CD4-positive, alpha-beta T cell treated with Interleukin-6 for 4 hours (primary cell): ENCODE results near the gene MDN1.
"Not testable (repeated sequence)": the region's sequence is repeated elsewhere in the genome, so short reads cannot be mapped to it uniquely, and the experiment has no call there.

Experiments used
- DNase-seq: peaks from one replicate; pipeline ENCODE4 v3.0.0-alpha.2; 2020; ENCODE audit warnings: mixed read lengths

MDN1 gene

DNA sequence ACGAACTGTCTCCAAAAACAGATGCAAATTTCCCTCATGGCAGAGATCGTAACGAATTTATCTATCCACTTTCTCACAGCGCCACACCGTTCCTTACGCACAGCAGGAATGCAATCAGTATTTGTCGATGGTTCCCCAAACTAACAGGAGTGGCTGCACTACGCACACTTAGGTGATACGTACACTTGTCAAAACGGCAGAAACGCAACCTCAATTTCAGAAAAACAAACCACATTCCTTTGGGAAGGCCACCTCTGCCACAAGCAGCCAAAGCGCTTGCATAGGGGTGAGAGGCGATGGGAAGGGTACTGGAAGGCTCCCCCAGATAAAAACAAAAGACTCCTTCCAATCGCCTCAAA is 638 bp downstream of the MDN1 start:
- peak; percentile 13 for DNase-seq

DNA sequence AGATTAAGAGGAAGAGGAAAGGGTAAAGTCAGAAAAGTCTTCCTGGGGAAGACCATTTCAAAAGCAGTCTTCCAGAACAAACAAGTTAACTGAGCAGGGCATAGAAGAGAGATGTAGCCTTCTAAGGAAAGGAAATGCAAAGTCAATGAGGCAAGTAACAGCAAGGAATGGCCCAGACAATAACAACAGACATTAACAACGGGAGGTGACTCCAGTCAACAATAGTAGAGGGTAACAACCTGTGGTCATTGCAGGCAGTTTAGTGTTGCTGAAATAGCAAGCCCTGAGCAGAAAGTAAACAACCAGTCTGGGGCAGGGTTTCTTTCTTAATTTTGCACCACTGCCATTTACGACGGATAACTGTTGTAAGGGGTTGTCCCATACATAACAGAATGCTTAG is 2.1 kb downstream of the MDN1 start:
- DNase-seq: no peak

DNA sequence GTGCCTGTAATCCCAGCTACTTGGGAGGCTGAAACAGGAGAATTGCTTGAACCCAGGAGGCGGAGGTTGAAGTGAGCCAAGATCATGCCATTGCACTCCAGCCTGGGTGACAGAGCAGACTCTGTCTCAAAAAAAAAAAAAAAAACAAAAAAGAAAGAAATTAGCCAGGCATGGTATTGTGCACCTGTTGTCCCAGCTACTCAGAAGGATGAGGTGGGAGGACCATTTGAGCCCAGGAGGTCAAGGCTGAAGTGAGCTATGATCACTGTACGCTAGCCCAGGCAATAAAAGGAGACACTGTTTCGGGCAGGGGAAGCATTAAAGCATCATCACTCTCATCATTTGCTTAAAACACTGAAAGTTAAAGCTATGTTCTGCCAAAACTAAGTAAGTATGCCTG is 6.2 kb downstream of the MDN1 start:
- not testable (repeated sequence) for DNase-seq

DNA sequence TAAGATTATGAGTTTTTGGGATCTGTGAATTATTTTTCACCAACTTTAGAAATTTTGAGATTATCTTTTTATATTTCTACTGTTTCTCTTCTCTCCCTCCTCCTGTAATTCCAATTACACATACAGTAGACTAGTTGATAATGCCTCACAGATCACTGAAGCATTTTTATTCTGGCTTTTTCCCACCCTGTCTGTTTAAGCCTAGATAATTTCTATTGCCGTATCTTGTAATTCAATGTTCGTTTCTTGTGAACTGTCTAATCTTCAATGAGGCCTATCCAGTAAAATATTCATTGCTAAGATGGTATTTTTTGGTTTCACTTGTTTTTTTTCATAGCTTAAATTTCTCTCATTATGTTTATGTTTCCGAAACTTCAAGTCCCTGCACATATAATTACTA is 12.0 kb downstream of the MDN1 start:
- DNase-seq: no peak

DNA sequence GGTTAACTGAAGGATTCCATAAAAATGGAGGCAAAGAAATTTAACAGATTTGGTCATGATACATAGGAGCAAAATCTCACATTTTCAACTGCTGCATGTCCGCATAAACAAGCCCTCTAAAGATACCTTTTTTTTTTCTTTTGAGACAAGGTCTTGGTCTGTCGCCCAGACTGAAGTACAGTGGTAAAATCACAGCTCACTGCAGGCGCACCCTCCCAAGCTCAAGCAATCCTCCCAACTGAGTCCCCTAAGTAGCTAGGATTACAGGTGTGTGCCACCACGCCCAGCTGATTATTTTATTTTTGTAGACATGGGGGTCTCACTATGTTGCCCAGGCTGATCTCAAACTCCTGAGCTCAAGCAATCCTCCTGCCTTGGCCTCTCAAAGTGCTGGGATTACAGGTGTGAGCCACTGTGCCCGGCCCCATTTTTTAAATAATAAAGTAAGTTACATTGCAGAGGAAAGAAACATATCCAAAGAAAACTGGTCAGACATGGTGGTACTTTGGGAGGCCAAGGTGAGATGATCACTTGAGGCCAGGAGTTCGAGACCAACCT is 13.7 kb downstream of the MDN1 start:
- DNase-seq: no peak

DNA sequence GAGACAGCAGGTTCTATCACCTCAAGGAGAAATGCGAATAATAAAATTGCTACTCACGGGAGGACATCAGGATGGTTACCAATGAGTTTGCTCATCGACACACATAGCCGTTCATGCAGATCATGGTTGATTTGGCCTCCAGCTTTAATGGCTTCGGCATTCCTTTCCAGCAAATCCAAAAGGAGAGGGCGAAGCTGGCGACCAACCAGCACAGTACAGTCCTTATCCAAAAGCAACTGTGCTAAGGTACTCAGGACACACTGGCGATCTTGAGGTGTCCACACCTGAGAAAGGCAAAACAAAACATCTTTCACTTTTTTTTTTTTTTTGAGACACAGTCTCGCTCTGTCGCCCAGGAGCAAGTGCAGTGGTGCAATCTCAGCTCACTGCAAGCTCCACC is 16.3 kb downstream of the MDN1 start:
- DNase-seq: no peak

DNA sequence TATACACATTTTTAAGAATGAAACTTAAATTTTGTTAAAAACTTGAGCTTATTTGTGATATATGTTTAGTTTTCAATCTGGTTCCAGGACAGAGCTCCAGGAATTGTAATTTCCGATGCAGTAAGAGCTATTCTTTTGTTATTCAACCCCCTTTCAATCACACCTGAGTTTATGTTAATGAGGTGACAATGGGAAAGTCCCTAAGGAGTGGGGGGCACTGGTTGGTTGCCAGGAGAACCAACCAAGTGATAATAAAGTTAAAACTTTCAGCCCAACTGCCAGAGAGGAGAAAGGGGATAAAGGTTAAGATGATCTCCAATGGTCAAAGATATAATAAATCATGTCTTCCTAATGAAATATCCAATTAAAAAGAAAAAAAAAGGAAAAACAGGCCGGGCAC is 19.8 kb downstream of the MDN1 start:
- DNase-seq: no peak

DNA sequence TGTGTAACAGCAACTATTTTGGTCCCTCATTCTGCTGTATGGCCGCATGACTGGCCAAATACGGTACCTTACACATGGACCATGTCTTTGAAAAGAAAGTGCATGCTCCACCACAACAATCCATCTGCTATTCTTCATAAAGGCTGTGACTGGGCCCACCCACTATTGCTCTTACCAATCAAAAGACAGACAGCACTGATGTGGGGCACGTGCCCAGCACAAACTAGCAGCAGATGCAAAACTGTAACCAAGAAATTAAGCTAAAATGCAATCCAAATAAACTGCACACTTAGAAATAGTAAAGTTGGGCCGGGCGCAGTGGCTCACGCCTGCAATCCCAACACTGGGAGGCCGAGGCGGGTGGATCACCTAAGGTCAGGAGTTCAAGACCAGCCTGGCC is 20.5 kb downstream of the MDN1 start:
- no peak for DNase-seq

DNA sequence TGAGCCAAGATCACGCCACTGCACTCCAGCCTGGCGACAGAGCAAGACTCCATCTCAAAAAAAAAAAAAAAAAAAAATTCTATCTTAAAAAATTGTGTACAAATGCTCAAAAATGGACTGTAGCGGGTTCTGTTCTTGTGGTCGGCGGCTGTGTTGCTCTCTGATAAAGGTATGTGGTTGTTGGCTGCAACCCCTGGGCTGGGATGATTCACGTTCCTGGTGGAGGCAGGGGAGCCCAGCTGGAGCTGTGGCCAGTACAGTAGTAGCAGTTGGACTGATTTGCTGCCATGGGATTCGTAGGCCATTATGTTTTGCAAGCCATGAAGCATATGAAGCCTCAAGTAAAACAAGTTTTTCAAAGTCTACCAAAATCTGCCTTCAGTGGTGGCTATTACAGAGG is 22.3 kb downstream of the MDN1 start:
- DNase-seq: no peak

DNA sequence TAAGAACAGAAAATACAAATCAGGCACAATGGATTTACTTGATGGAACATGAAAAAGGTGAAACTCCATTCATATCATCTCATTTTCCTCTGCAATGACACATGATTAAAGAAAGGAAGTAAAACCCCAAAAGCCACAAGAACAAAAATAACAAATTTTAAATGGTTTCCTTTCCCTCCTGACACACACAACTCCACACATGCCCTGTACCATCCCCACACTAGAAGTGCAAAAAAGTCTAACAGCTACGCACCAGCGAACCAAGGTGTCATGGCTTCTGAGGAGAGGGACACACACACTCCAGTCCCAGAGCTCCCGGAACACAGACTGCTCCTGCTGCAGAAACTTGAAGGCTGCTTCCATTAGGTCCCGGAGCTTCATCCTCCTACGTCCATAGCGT is 25.3 kb downstream of the MDN1 start:
- peak; percentile 22 for DNase-seq

DNA sequence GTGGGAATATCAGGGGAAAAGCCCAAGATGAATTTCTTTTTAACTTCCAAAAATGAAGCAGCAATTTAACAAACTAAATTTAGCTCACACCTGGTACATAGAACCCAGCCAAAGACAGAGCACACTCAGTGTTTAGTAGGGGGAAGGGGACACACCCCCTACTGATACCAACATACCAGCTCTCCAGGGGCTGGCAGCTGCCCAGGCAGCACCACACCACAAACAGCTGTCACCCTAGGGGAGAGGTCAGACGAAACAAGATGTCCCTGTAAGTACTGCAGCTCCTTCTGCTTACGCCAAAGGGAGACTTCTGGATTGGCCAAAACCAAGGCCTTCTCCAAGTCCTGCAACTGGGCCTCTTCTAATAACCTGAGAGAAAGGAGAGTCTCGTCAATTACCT is 26.0 kb downstream of the MDN1 start:
- no peak for DNase-seq

DNA sequence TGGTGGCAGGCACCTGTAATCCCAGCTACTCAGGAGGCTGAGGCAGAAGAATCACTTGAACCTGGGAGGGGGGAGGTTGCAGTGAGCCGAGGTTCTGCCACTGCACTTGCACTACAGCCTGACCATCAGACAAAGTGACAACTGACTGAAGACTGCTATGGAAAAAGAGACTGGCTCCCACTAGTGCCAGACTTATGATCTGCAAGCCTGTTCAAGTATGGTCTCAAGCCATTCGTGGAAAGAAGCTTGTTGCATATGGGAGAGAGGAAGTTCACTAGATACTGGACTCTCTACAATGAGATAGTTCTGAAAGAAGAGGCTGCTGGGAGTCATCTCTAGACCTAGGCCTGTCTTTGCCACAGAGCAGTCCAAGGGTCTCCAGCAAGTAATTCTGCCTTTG is 26.7 kb downstream of the MDN1 start:
- DNase-seq: no peak

DNA sequence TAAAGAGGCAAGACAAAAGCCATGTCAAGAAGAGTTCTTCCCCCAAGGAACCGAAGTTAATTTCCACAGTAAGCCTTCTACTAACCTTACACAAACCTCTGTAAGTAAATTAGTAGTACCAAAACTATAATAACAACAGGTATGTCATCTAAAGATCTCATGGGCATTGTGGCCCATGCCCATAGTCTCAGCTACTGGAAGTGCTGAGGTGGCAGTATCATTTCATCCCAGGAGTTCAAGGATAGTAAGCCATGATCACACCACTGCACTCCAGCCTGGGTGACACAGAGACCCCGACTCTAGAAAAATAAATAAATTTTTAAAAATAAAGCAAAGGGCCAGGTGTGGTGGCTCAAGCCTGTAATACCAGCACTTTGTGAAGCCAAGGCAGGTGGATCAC is 29.2 kb downstream of the MDN1 start:
- DNase-seq: no peak

DNA sequence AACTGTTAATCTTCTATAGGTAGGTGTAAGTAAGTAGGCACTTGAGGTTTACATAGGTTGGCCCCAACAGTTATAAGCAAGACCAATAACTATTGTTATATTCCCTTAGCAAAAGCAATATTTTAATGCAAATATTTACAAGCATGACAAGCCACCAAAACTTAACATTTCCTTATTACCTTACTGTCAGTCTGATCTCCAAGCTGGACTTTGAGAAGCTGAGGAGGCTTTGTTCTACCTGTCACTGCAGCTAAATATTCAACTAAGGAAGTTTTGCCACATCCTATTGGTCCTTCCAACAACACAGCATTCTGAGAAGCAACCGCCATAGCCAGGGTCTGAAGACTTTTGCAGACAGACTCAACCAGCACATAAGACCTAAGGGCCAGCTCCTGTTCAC is 29.6 kb downstream of the MDN1 start:
- DNase-seq: no peak

DNA sequence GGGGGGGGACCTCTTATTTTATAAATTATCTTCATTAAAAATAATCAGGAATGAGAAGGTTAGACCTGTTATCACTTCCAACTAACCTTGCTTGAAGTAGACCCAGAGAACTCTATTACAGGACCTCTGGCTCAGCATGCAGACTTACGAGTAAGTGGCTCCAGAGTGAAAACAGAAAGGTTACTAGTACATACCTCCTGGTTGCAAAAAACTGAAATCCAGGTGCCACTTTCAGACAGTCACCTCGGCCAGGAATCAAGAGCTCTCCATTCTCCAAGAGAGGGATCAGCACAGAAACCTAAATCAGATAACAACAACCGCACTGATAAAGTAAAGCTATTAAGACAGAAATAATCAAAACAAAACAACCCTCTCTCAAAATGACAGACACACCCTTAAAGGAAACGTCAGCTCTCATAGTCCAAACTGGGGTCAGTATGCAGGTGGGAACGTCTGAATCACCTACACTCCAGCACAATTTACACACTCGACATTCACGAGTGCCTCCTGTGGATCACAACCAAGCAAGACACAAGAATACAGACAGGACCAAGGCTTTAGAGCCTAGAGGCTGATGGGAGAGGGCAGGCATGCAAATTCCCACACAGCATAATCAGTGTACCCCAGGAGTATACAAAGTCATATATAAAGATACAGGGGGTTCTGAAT is 31.8 kb downstream of the MDN1 start:
- no peak for DNase-seq

DNA sequence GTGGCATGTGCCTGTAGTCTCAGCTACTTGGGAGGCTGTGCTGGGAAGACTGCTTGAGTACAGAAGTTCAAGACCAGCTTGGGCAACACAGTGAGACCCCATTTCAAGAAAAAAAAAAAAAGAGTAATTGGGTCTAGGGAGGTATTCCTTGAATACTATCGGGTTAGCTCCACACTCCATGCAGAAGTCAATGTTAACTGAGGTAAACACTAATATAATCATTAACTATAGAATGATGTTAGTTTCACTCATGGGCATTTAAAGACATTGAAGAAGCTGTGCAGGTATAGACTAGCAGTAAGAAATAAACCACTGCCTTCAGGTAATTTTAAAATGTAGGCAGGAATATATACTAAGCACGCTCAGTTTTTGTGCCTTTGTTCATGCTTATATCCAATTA is 32.6 kb downstream of the MDN1 start:
- no peak for DNase-seq

DNA sequence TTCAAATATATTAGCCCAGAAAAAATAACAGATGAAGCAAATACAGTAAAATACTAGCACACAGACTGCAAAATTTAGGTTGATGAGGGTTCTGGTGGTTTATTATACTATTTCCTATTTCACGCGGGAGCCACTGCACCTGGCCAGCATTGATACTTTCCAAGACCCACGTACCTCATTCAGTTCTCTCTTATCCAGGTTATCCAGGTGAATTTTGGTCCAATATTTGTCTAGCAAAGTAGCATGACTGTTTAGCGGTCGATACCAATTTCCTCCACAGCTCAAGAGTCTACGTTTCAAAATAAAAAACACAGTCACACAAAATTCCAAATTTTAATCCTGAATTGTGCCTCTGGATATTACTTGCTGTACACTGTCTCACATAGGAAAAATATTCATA is 34.8 kb downstream of the MDN1 start:
- no peak for DNase-seq

DNA sequence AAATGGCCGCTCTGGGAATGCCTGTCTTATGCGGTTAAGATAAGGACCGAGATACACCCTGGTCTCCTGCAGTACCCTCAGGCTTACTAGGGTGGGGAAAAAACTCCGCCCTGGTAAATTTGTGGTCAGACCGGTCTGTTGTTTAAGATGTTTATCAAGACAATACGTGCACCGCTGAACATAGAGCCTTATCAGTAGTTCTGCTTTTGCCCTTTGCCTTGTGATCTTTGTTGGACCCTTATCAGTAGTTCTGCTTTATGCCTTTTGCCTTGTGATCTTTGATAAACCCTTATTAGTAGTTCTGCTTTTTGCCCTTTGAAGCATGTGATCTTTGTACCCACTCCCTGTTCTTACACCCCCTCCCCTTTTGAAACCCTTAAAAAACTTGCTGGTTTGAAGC is 36.3 kb downstream of the MDN1 start:
- not testable (repeated sequence) for DNase-seq

DNA sequence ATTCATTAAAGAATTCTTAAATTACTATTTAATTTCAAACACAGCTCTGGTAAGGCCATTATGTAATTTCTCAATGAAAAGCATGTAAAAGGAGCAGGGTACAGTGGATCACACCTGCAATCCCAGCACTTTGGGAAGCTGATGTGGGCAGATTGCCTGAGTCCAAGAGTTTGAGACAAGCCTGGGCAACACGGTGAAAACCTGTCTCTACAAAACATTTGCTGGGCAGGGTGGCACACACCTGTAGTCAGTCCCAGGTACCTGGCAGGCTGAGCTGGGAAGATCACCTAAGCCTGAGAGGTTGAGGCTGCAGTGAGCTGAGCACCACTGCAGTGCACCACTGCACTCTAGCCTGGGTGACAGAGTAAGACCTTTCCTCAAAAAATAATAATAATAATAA is 37.4 kb downstream of the MDN1 start:
- no peak for DNase-seq

DNA sequence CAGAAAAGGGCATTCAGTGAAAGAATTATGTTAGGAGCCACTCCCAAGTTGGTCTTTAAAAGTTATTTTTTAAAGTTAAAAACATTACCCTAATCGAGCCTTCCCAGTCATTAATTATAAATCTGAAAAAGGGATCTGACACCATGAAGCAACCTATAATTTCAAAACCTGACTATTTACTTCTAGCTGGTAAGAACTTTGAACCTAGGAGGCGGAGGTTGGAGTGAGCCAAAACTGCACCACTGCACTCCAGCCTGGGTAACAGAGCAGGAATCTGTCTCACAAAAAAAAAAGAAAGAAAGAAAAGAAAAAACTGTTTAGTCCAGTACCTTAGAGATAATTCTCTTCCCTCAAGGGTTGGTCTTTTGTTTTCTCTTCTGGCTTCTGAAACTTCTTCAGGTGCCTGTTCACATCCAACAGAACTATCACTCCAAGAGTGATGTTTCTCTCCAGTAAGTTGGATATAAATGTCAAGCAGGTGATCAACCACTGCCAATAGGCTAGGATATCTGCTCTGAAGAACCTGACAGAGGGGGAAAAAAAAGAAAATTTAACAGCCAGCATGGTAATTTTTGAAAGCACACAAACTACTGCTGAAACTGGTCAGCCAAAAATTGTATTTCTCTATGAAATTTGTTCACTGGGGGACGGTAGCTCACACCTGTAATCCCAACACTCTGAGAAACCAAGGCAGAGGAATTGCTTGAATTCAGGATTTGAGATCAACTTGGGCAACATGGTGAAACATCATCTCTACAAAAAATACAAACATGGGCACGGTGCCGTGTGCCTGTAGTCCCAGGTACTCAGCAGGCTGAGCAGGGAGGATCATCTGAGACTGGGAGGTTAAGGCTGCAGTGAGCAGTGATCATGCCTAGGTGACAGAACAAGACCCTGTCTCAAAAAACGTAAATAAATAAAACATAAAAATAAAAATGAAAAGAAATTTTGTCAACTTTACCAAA is 38.2 kb downstream of the MDN1 start:
- no peak for DNase-seq

DNA sequence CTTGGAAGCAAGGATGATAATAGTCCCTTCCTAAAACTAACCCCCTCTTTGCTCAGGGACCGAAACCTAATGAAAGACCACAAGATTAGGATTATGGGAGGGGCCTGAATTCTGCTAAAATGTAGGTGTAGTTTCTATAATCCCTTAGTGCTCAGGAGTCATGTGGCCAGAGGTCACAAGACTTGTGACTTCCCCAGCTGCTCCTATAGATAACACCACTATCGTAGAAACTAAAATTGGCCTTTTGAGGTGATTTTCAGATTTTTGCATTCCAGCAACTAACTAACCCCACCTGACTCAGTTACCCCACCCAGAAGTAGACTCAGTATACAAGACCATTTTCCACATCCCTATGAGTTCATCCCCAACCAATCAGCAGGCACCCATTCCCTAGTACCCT is 42.1 kb downstream of the MDN1 start:
- no peak for DNase-seq

DNA sequence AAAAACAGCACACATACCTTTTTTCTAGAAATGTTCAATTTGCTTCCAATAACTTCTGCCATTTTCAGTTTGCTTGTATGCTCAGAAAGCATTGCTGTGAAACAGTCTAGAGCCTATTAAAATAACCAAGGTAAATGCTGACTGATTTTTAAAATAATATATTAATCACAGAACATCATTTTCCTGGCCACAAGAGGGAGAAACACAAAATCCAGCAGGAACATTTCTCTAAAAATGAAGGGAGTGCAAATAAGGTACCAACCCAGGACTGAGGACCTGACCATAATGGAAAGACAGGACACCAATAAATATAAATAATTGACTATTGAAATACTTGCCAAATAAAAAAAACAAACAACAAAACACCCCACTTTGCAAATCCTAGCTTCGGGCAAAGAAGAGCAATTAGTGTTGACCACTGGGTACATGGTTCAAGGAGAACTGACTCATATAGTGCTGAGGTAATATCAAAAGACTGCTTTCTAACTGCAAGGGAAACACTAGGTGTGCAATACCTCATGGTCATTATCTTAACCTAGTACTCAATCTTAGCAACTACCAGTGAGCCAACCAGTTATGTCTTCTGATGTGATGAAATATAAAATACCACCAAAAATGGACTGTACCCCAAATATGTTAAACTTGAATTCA is 42.9 kb downstream of the MDN1 start:
- no peak for DNase-seq

DNA sequence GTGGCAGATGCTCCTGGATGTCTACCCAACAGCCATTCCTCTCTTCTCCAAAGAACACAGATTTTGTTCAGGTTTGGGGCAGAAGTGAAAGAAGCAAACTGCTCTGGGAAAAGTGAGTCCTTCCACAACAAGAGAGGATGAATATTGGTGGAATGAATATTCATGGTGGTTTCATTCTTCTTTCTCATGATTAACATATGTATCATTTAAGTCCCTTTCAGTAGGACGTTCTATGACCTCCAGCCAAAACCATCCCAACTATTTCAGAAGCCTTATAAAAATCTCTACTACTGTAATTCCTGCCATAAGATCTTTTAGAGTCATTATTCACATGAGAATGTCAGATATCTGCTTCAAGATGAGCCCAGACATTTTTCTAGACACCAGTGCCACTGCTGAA is 44.4 kb downstream of the MDN1 start:
- no peak for DNase-seq

DNA sequence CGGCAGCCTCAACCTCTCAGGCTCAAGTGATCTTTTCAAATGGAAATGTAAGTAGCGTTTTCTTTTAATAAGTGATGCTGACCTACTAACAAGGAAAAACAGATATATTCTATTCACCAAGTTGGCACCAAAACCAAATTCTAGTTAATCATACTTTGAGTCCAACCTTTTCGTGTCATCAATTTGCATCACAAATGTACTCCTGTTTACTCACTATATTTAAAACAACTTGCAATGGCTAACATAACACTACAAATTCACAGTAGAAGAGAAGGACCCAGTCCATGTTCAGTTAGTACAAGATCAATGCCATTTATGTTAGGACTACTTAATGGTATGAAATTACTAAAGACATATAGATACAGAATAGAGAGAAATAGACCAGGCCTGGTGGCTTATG is 50.0 kb downstream of the MDN1 start:
- DNase-seq: no peak
